RWPE2 (cell line): ENCODE data around the gene PEX5L.

Experiments
- ATAC-seq: fragments of 200-7000 bp; cut with Tn5 transposase; 3 replicates; pipeline ENCODE4 v1.9.1; 2021; ENCODE audit warnings: low read depth
- DNase-seq: peaks from one replicate; pipeline ENCODE4 v3.0.0-alpha.2; 2020; ENCODE audit warnings: low spot score
- H3K27ac ChIP-seq: fragments of 450-650 bp; 2 replicates; pipeline ENCODE4 v1.5.1; 2017; ENCODE audit warnings: mild to moderate bottlenecking; ENCODE audit not compliant: poor library complexity, severe bottlenecking
- H3K27me3 ChIP-seq: fragments of 250-450 bp; sonication (Bioruptor Pico); 2 replicates; pipeline ENCODE4 v1.5.1; 2021; ENCODE audit warnings: mild to moderate bottlenecking, moderate library complexity; ENCODE audit not compliant: insufficient read depth, poor library complexity, severe bottlenecking
- H3K36me3 ChIP-seq: fragments of 250-450 bp; sonication (Bioruptor Pico); 2 replicates; pipeline ENCODE4 v1.5.1; 2020; ENCODE audit warnings: low read depth, mild to moderate bottlenecking, moderate library complexity
- H3K4me1 ChIP-seq: fragments of 250-450 bp; sonication (Bioruptor Pico); 2 replicates; pipeline ENCODE4 v1.5.1; 2021; ENCODE audit warnings: mild to moderate bottlenecking, moderate library complexity; ENCODE audit not compliant: insufficient read depth, poor library complexity, severe bottlenecking
- H3K4me3 ChIP-seq: fragments of 250-450 bp; sonication (Bioruptor Pico); 2 replicates; pipeline ENCODE4 v1.5.1; 2021; ENCODE audit warnings: mild to moderate bottlenecking, moderate library complexity; ENCODE audit not compliant: severe bottlenecking
- H3K9me3 ChIP-seq: fragments of 250-450 bp; sonication (Bioruptor Pico); 2 replicates; pipeline ENCODE4 v1.5.1; 2021; ENCODE audit warnings: mild to moderate bottlenecking, moderate library complexity; ENCODE audit not compliant: severe bottlenecking
- TF ChIP-seq, protein P1 (sequence below): fragments of 450-650 bp; IDR thresholded peaks from one replicate; pipeline ENCODE4 v1.5.1; 2017; ENCODE audit warnings: mild to moderate bottlenecking, moderate library complexity; ENCODE audit not compliant: poor library complexity, severe bottlenecking

PEX5L gene

GRCh38 chr3:179921500-179921899 lies 115.2 kb downstream of the PEX5L start:
- Histone ChIP-seq H3K36me3 (no peaks in the 10 kb centered on the region), H3K27ac (no peak overlapping the region), H3K9me3 (no peaks in the 10 kb centered on the region), H3K27me3 (no peaks in the 10 kb centered on the region), H3K4me3 (no peak overlapping the region), H3K4me1 (no peaks in the 10 kb centered on the region)
- TF ChIP-seq, protein P1, sequence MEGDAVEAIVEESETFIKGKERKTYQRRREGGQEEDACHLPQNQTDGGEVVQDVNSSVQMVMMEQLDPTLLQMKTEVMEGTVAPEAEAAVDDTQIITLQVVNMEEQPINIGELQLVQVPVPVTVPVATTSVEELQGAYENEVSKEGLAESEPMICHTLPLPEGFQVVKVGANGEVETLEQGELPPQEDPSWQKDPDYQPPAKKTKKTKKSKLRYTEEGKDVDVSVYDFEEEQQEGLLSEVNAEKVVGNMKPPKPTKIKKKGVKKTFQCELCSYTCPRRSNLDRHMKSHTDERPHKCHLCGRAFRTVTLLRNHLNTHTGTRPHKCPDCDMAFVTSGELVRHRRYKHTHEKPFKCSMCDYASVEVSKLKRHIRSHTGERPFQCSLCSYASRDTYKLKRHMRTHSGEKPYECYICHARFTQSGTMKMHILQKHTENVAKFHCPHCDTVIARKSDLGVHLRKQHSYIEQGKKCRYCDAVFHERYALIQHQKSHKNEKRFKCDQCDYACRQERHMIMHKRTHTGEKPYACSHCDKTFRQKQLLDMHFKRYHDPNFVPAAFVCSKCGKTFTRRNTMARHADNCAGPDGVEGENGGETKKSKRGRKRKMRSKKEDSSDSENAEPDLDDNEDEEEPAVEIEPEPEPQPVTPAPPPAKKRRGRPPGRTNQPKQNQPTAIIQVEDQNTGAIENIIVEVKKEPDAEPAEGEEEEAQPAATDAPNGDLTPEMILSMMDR = no peak
- ATAC-seq (no peak), DNase-seq (no peak)

GRCh38 chr3:179907784-179908482 lies 128.8 kb downstream of the PEX5L start:
- no peaks in the 10 kb centered on the region for H3K4me1 ChIP-seq
- DNase-seq (no peak), ATAC-seq (no peak)
- no peaks in the 10 kb centered on the region for H3K27me3 ChIP-seq
- TF ChIP-seq, protein P1 = no peak
- no peaks in the 10 kb centered on the region for H3K9me3 ChIP-seq
- H3K4me3 ChIP-seq = no peak overlapping the region
- no peak overlapping the region for H3K27ac ChIP-seq
- no peaks in the 10 kb centered on the region for H3K36me3 ChIP-seq

GRCh38 chr3:179902061-179902460 lies 134.7 kb downstream of the PEX5L start:
- Histone ChIP-seq H3K27ac (no peak overlapping the region), H3K4me1 (no peaks in the 10 kb centered on the region), H3K9me3 (no peaks in the 10 kb centered on the region), H3K4me3 (no peak overlapping the region), H3K36me3 (no peaks in the 10 kb centered on the region), H3K27me3 (no peaks in the 10 kb centered on the region)
- TF ChIP-seq, protein P1 = no peak
- no peak for ATAC-seq
- no peak for DNase-seq

DNA sequence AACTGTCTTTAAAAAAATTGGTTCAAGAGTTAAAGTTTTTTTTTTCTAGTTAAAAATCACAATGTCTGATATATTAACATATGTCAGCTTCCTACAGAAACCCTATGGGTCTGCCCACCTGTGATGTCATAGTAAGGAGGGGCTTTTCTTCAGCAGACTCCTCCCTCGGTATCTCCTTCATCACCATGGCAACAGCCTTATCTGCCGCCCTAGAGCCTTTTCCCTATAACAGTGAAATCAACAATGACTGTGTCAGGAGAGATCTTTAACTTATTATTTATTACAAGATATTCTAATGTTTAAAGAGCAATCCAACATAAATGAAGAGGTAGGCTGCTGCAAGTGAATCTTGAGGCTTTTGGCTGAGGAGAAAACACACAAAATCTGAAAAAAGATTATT lies 138.7 kb downstream of the PEX5L start:
- H3K4me1 ChIP-seq = no peaks in the 10 kb centered on the region
- DNase-seq (no peak), ATAC-seq (peak; percentile 71; the same call in 1 of the 3 replicates)
- H3K36me3 ChIP-seq = no peaks in the 10 kb centered on the region
- no peak overlapping the region for H3K27ac ChIP-seq
- no peaks in the 10 kb centered on the region for H3K27me3 ChIP-seq
- TF ChIP-seq, protein P1 = no peak
- H3K4me3 ChIP-seq = no peak overlapping the region
- no peaks in the 10 kb centered on the region for H3K9me3 ChIP-seq

DNA sequence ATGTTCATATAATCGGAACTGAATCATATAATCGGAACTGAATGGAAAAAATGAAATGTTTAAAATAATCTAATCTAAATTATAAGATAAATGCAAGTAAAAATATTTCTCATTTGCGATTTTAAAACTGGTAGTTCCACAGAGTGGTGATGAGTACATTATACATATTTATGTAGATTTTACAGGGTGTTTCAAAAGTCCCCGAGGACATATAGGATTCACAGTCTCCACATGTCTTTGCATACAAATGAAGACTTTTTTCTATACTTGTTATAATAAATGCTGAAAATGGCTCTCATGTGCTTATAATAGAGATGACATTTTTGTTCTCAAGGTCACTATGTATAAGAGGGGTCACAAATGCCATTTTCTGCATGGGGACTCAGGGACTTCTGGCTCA lies 139.5 kb downstream of the PEX5L start:
- Histone ChIP-seq H3K36me3 (no peaks in the 10 kb centered on the region), H3K9me3 (no peaks in the 10 kb centered on the region), H3K4me3 (no peak overlapping the region), H3K27me3 (no peaks in the 10 kb centered on the region), H3K4me1 (no peaks in the 10 kb centered on the region), H3K27ac (no peak overlapping the region)
- DNase-seq (no peak), ATAC-seq (no peak)
- TF ChIP-seq, protein P1 = no peak
